Gastroesophageal sphincter (tissue), 4 donors: ENCODE results near the gene PVALB. TPM values are rescaled to one million over a fixed set of nuclear protein-coding genes. Genes with fewer than 3 reads are reported as not detected.

ENCODE experiments used
- ATAC-seq: fragments of 150-250 bp; one replicate; pipeline ENCODE4 v1.9.1; 2016; ENCODE audit warnings: mild to moderate bottlenecking, moderate library complexity
- H3K27ac ChIP-seq, 4 donors: fragments of 200-600 bp; sonication (generic) in 3 of 4; 1 replicate in 3 of 4; 2 replicates in 1 of 4; pipeline ENCODE4 v1.5.1; 2016 to 2019
- H3K27me3 ChIP-seq: fragments of 200-600 bp; sonication (generic); one replicate; pipeline ENCODE4 v1.5.1; 2019
- H3K36me3 ChIP-seq, 2 donors: fragments of 200-600 bp; sonication (generic); one replicate each; pipeline ENCODE4 v1.5.1; 2019; ENCODE audit warnings: control low read depth in 1 of 2
- H3K4me1 ChIP-seq, 3 donors: fragments of 200-600 bp; sonication (generic); 1 replicate in 2 of 3; 2 replicates in 1 of 3; pipeline ENCODE4 v1.5.1; 2016 to 2019; ENCODE audit warnings: control low read depth in 2 of 3
- H3K4me3 ChIP-seq, 2 donors: fragments of 200-600 bp; sonication (generic); one replicate each; pipeline ENCODE4 v1.5.1; 2019; ENCODE audit warnings: mild to moderate bottlenecking in 1 of 2, moderate library complexity in 1 of 2
- H3K9me3 ChIP-seq, 3 donors: fragments of 200-600 bp; sonication (generic); one replicate each; pipeline ENCODE4 v1.5.1; 2017 to 2019; ENCODE audit warnings: control low read depth in 2 of 3
- CTCF ChIP-seq, 4 experiments: fragments of 200-600 bp in 2 of 4; fragments of 450-650 bp in 2 of 4; sonication (generic) in 1 of 4; IDR thresholded peaks; one replicate each; pipeline ENCODE4 v1.5.1; 2017 to 2019; ENCODE audit warnings: antibody characterized with exemption in 4 of 4, mild to moderate bottlenecking in 2 of 4, moderate library complexity in 2 of 4
- EP300 ChIP-seq: sonication (generic); formaldehyde crosslinking; IDR thresholded peaks from one replicate; pipeline ENCODE4 v1.6.1; 2017; ENCODE audit warnings: antibody characterized with exemption, mild to moderate bottlenecking
- POLR2A ChIP-seq, 2 donors: fragments of 450-650 bp; IDR thresholded peaks; one replicate each; pipeline ENCODE4 v1.6.1; 2017; ENCODE audit warnings: antibody characterized with exemption in 2 of 2, mild to moderate bottlenecking in 2 of 2, moderate library complexity in 1 of 2
- POLR2AphosphoS5 ChIP-seq: sonication (generic); formaldehyde crosslinking; IDR thresholded peaks from one replicate; pipeline ENCODE4 v1.6.1; 2017; ENCODE audit warnings: antibody characterized with exemption
- WGBS, 2 donors: methylation state at CpG; one replicate each; pipeline ENCODE4 v1.1.5; 2018; ENCODE audit warnings: low coverage in 1 of 2; 5-methylcytosine and 5-hydroxymethylcytosine counted together
- total RNA-seq, 4 donors: library from RNA; depleted of rRNA; stranded (reverse); fragments of >200 nt; gene quantifications; one replicate each; pipeline ENCODE4 v1.1.0, GENCODE V29; 2016

Gene PVALB
- not detected for total RNA-seq

- Histone ChIP-seq H3K4me1 (peaks cover 0 to 16% (median 12%) of the 10 kb centered on the region in 3 donors), H3K9me3 (no peaks in the 10 kb centered on the region), H3K4me3 (peak within 1 kb of the TSS in 1 of 2 donors; percentile 41), H3K27ac (no peak within 1 kb of the TSS), H3K36me3 (no peaks in the 10 kb centered on the region), H3K27me3 (peaks cover 95% of the 10 kb centered on the region)
- ATAC-seq, result peak; percentile 70
- WGBS, 2 donors, result 0% methylated on average over 2 of the region's 75 CpGs
- TF ChIP-seq POLR2AphosphoS5 (no peak), POLR2A (IDR thresholded peaks at IDR 0.05) (no peak), CTCF (IDR thresholded peaks at IDR 0.05) (no peak), EP300 (no peak)
Observed at GRCh38 chr22:36816636-36817524, at the start of gene PVALB. PVALB (minus strand) TSS chr22:36817035; CDS start chr22:36817005, 30 bp downstream.

- Histone ChIP-seq H3K4me3 (no peak overlapping the region), H3K9me3 (no peaks in the 10 kb centered on the region), H3K4me1 (no peaks in the 10 kb centered on the region), H3K36me3 (no peaks in the 10 kb centered on the region), H3K27ac (no peak overlapping the region), H3K27me3 (peaks cover 46% of the 10 kb centered on the region)
- no peak for TF ChIP-seq EP300
- TF ChIP-seq CTCF (IDR thresholded peaks at IDR 0.05), result no peak
- no peak for TF ChIP-seq POLR2A (IDR thresholded peaks at IDR 0.05)
- TF ChIP-seq POLR2AphosphoS5, result no peak
- WGBS, 2 donors, result 14 to 15% methylated on average over 6 to 13 of the region's 13 CpGs
- ATAC-seq, result no peak
Observed at GRCh38 chr22:36865346-36865745, 48.5 kb upstream of the PVALB start.

- ATAC-seq, result no peak
- 72 to 78% methylated on average over 3 to 13 of the region's 14 CpGs for WGBS, 2 donors
Observed at GRCh38 chr22:36864454-36865215, 47.8 kb upstream of the PVALB start.

GRCh38 chr22:36863979-36864378 is 47.1 kb upstream of the PVALB start:
- H3K4me3 ChIP-seq, result no peak overlapping the region
- H3K4me1 ChIP-seq, result no peaks in the 10 kb centered on the region
- no peak overlapping the region for H3K27ac ChIP-seq
- TF ChIP-seq CTCF (IDR thresholded peaks at IDR 0.05), result no peak
- no peak for TF ChIP-seq EP300
- no peak for TF ChIP-seq POLR2AphosphoS5
- TF ChIP-seq POLR2A (IDR thresholded peaks at IDR 0.05), result no peak
- no peaks in the 10 kb centered on the region for H3K9me3 ChIP-seq
- 78 to 80% methylated on average over 5 to 6 of the region's 6 CpGs for WGBS, 2 donors
- H3K27me3 ChIP-seq, result peaks cover 32% of the 10 kb centered on the region
- no peaks in the 10 kb centered on the region for H3K36me3 ChIP-seq
- ATAC-seq, result no peak

More at GRCh38 chr22:36864454-36865215, 47.8 kb upstream of the PVALB start:
- H3K9me3 ChIP-seq, result no peaks in the 10 kb centered on the region
- H3K27me3 ChIP-seq, result peaks cover 39% of the 10 kb centered on the region
- H3K4me3 ChIP-seq, result no peak overlapping the region
- TF ChIP-seq EP300 (no peak), POLR2AphosphoS5 (no peak), CTCF (IDR thresholded peaks at IDR 0.05) (no peak), POLR2A (IDR thresholded peaks at IDR 0.05) (no peak)
- H3K27ac ChIP-seq, result no peak overlapping the region
- H3K36me3 ChIP-seq, result no peaks in the 10 kb centered on the region
- no peaks in the 10 kb centered on the region for H3K4me1 ChIP-seq
